Prostate gland (tissue), 2 donors: ENCODE results near the gene EOLA1. TPM values are rescaled to one million over a fixed set of nuclear protein-coding genes. Genes with fewer than 3 reads are reported as not detected.
A peak's percentile ranks its signal among the peaks of the same experiment; 100 is the strongest.

Experiments
- DNase-seq: peaks from one replicate; pipeline ENCODE4 v3.0.0-alpha.2; 2019; ENCODE audit warnings: low spot score
- H3K27ac ChIP-seq, 2 donors: fragments of 200-600 bp; sonication (generic); 2 replicates each; pipeline ENCODE4 v1.5.1; 2017 to 2019
- H3K27me3 ChIP-seq: fragments of 200-600 bp; sonication (generic); replicated peaks from 2 replicates; pipeline ENCODE4 v1.5.1; 2019; ENCODE audit not compliant: insufficient read depth
- H3K36me3 ChIP-seq, 2 donors: fragments of 200-600 bp; sonication (generic); 1 replicate in 1 of 2; 2 replicates in 1 of 2; pipeline versions ENCODE4 v1.5.1 to v1.8.1; 2017 to 2019
- H3K4me1 ChIP-seq: fragments of 200-600 bp; sonication (generic); replicated peaks from 2 replicates; pipeline ENCODE4 v1.5.1; 2019
- H3K4me3 ChIP-seq, 2 donors: fragments of 200-600 bp; sonication (generic); 2 replicates each; pipeline ENCODE4 v1.5.1; 2017 to 2019
- H3K9me3 ChIP-seq: fragments of 200-600 bp; sonication (generic); 2 replicates; pipeline ENCODE4 v1.5.1; 2017
- POLR2A ChIP-seq: fragments of 450-650 bp; IDR thresholded peaks from one replicate; pipeline ENCODE4 v1.6.1; 2016; ENCODE audit warnings: antibody characterized with exemption, mild to moderate bottlenecking
- POLR2AphosphoS5 ChIP-seq: sonication (generic); formaldehyde crosslinking; IDR thresholded peaks from one replicate; pipeline ENCODE4 v1.6.1; 2017; ENCODE audit warnings: antibody characterized with exemption
- WGBS: methylation state at CpG from one replicate; pipeline ENCODE4 v1.1.5; 2018; 5-methylcytosine and 5-hydroxymethylcytosine counted together
- intact Hi-C: fragments of 100-400 bp; cut with DNase I; formaldehyde crosslinking; loops from one replicate; pipeline ENCODE4 v1.14.2; 2022
- total RNA-seq, 2 donors: library from RNA; depleted of rRNA; stranded (reverse); fragments of >200 nt; gene quantifications; one replicate each; pipeline ENCODE4 v1.1.0, GENCODE V29; 2016
- TF ChIP-seq, protein P1 (sequence below), 4 experiments: fragments of 200-600 bp in 2 of 4; fragments of 450-650 bp in 2 of 4; sonication (generic) in 2 of 4; IDR thresholded peaks; 1 replicate in 3 of 4; 2 replicates in 1 of 4; pipeline ENCODE4 v1.5.1; 2016 to 2019; ENCODE audit warnings: antibody characterized with exemption in 4 of 4, mild to moderate bottlenecking in 2 of 4, moderate library complexity in 2 of 4

The EOLA1 gene
- total RNA-seq, 2 donors from 2014 or later, result 13.9 to 17.7 TPM

DNA sequence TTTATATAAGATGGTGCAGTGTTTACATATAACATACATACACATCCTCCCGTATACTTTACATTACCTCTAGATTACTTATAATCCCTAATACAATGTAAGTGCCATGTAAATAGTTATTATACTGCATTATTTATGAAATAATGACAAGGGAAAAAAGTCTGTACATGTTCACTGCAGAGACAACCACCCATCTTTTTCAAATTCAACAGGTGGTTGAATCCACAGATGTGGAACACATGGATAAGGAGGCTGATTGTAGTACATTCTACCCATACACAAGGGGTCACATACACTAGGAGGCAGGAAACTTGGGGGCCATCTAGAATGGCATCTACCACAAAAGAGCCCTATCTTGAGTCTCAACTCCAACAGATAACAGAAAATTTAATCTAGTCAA is 32.3 kb upstream of the EOLA1 start:
- 59% methylated on average over 1 of the region's 1 CpG for WGBS
- Histone ChIP-seq H3K4me3 (no peak overlapping the region), H3K36me3 (no peaks in the 10 kb centered on the region), H3K4me1 (no peaks in the 10 kb centered on the region), H3K27me3 (no peaks in the 10 kb centered on the region), H3K27ac (no peak overlapping the region), H3K9me3 (no peaks in the 10 kb centered on the region)
- TF ChIP-seq POLR2AphosphoS5 (no peak), POLR2A (no peak)
- TF ChIP-seq, protein P1, sequence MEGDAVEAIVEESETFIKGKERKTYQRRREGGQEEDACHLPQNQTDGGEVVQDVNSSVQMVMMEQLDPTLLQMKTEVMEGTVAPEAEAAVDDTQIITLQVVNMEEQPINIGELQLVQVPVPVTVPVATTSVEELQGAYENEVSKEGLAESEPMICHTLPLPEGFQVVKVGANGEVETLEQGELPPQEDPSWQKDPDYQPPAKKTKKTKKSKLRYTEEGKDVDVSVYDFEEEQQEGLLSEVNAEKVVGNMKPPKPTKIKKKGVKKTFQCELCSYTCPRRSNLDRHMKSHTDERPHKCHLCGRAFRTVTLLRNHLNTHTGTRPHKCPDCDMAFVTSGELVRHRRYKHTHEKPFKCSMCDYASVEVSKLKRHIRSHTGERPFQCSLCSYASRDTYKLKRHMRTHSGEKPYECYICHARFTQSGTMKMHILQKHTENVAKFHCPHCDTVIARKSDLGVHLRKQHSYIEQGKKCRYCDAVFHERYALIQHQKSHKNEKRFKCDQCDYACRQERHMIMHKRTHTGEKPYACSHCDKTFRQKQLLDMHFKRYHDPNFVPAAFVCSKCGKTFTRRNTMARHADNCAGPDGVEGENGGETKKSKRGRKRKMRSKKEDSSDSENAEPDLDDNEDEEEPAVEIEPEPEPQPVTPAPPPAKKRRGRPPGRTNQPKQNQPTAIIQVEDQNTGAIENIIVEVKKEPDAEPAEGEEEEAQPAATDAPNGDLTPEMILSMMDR (IDR thresholded peaks at IDR 0.05), result no peak
- intact Hi-C loops, result no loop called here
- DNase-seq, result no peak

DNA sequence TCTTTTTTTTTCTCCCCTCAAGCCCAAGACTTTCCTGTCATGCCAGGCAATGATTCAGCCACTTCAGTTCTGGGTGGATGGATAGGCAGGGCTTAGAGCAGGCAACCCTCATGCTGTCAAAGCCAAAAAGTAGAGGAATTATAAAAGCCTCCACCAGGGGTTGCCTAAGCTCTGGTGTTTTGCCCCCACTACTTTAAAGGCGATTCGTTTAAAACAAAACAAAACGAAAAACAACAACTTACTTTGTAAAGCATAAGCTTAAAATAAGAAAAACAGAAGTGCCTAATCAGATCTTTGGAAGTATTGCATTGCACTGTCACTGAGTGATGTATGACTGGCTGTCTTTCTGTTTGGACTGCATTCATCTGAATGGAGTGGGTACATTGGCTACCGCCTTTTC is 30.4 kb upstream of the EOLA1 start:
- Histone ChIP-seq H3K27me3 (no peaks in the 10 kb centered on the region), H3K4me1 (no peaks in the 10 kb centered on the region), H3K36me3 (no peaks in the 10 kb centered on the region), H3K27ac (no peak overlapping the region), H3K9me3 (no peaks in the 10 kb centered on the region), H3K4me3 (no peak overlapping the region)
- intact Hi-C loops, result no loop called here
- TF ChIP-seq, protein P1 (IDR thresholded peaks at IDR 0.05), result no peak
- 18% methylated on average over 4 of the region's 4 CpGs for WGBS
- no peak for DNase-seq

DNA sequence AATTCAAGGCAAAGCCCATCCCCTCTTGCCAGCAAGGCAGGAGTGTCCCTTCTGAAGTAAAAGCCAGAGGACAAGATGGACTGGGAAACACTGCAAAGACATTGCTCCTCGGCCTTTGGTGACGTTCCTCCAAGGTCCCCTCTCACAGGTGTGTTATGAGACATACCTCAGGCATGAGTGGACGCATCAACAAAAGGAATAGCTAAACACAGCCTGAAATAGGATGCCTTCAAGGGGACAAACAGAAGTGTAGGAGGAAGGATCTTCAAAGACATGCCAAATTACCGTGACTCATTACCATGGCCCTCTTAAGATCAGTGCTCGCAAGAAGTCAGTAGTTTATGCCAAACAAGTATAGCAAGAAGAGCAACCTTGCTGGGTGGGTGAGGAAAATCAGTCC is 29.7 kb upstream of the EOLA1 start:
- no peak for DNase-seq
- Histone ChIP-seq H3K4me1 (no peaks in the 10 kb centered on the region), H3K4me3 (no peak overlapping the region), H3K36me3 (no peaks in the 10 kb centered on the region), H3K27ac (no peak overlapping the region), H3K9me3 (no peaks in the 10 kb centered on the region), H3K27me3 (no peaks in the 10 kb centered on the region)
- intact Hi-C loops, result no loop called here
- 46% methylated on average over 5 of the region's 5 CpGs for WGBS
- TF ChIP-seq POLR2AphosphoS5, result no peak
- no peak for TF ChIP-seq POLR2A
- TF ChIP-seq, protein P1 (IDR thresholded peaks at IDR 0.05), result no peak

DNA sequence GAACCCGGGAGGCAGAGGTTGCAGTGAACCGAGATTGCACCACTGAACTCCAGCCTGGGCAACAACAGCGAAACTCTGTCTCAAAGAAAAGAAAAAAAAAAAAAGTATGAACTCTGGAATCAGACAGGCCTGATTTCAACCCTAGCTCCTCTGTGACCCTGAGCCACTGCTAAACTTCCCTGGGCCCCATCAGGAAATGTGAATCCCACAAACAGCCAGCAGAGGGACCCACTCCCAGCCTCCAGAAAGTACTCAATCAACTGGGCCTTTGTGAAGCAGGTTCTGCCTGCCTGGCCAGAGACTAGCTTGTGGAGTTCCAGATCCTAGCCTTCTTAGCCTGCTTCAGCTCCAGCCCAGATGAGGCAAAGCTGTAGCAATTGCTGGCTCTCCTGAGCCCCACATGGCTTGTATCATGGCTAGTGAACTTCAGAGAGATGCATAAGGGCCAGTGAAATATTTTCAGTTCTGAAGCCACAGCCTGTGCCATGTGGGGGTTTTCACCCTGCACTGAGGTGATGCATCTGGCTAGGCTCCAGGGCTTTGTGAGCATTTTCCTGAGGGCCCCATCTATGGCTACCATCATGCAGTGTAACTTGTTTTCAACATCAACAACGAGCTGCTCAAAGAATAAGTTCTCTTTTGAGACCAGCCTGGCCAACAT is 28.5 kb upstream of the EOLA1 start:
- Histone ChIP-seq H3K4me3 (no peak overlapping the region), H3K27ac (no peak overlapping the region), H3K36me3 (no peaks in the 10 kb centered on the region), H3K4me1 (no peaks in the 10 kb centered on the region), H3K27me3 (no peaks in the 10 kb centered on the region), H3K9me3 (no peaks in the 10 kb centered on the region)
- 95% methylated on average over 4 of the region's 4 CpGs for WGBS
- peak; percentile 37 for DNase-seq
- TF ChIP-seq, protein P1 (IDR thresholded peaks at IDR 0.05), result peak in 3 of 4 experiments; percentile 26 to 63 (median 33)
- peak; percentile 50 for TF ChIP-seq POLR2AphosphoS5
- no peak for TF ChIP-seq POLR2A
- intact Hi-C loops, result no loop called here

DNA sequence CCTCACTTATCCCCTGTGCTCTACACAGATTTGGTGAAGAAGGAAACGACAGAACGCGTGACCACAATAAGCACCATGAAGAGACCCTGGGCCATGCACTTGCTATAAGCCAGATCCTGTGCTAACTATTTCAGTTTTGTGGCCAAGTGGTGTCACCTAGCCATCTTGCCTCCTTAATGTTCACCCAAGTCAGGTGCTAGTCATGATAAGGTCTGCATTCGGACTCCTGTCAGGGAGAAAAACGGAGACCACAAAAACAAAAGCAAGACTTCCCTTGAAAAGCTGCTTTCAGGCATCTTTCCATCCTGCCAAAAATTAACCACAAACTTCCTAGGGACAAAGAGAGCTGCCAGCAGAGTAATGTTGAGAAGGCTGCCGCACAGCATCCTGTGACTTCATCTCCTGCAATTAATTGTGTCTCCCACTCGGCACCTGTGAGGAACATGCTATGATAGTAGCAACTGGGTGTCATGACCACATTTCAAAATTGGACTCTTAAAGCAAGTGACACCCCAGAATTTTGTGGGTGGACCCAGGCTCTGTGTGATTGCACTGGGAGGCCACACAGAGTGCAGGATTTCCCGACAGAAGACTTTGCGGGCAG is 26.9 kb upstream of the EOLA1 start:
- TF ChIP-seq, protein P1 (IDR thresholded peaks at IDR 0.05), result no peak
- no peak for TF ChIP-seq POLR2A
- TF ChIP-seq POLR2AphosphoS5, result no peak

More for the DNA sequence above, 26.9 kb upstream of the EOLA1 start:
- Histone ChIP-seq H3K9me3 (no peaks in the 10 kb centered on the region), H3K4me3 (no peak overlapping the region), H3K4me1 (no peaks in the 10 kb centered on the region), H3K27ac (no peak overlapping the region), H3K36me3 (no peaks in the 10 kb centered on the region), H3K27me3 (no peaks in the 10 kb centered on the region)
- intact Hi-C loops, result no loop called here
- WGBS, result 52% methylated on average over 7 of the region's 9 CpGs
- no peak for DNase-seq
